Activated CD8-positive, alpha-beta memory T cell treated with anti-CD3 and anti-CD28 coated beads for 1 hour (primary cell): ENCODE data around the gene BRD8.

Experiments used
- DNase-seq, 2 donors: peaks; one replicate each; pipeline ENCODE4 v3.0.0-alpha.2; 2020; ENCODE audit warnings: low read depth in 1 of 2; ENCODE audit errors: extremely low read depth in 1 of 2

The BRD8 gene

GRCh38 chr5:138107213-138107612 lies 71.2 kb downstream of the BRD8 start:
- no peak for DNase-seq

- no peak for DNase-seq
Observed at GRCh38 chr5:138105709-138106108, 72.7 kb downstream of the BRD8 start.

GRCh38 chr5:138103319-138103637 lies 75.2 kb downstream of the BRD8 start:
- DNase-seq: no peak

GRCh38 chr5:138102454-138103318 lies 75.7 kb downstream of the BRD8 start:
- DNase-seq: no peak

GRCh38 chr5:138096997-138097828 lies 81.2 kb downstream of the BRD8 start:
- no peak for DNase-seq

GRCh38 chr5:138096363-138096762 lies 82.1 kb downstream of the BRD8 start:
- DNase-seq: no peak

GRCh38 chr5:138095100-138095907 lies 83.1 kb downstream of the BRD8 start:
- DNase-seq: no peak

- DNase-seq: no peak
Observed at GRCh38 chr5:138093036-138093435, 85.4 kb downstream of the BRD8 start.

- DNase-seq: no peak
Observed at GRCh38 chr5:138092301-138092700, 86.1 kb downstream of the BRD8 start.

- DNase-seq: no peak
Observed at GRCh38 chr5:138091685-138092084, 86.7 kb downstream of the BRD8 start.
